Endothelial cell (in vitro differentiated cells): ENCODE results near the gene MAT1A. TPM values are rescaled to one million over a fixed set of nuclear protein-coding genes. Genes with fewer than 3 reads are reported as not detected.
"Not testable (repeated sequence)": the region's sequence is repeated elsewhere in the genome, so short reads cannot be mapped to it uniquely, and the experiment has no call there.

Experiments
- DNase-seq: peaks from one replicate; pipeline ENCODE4 v3.0.0; 2021; ENCODE audit warnings: low spot score
- H3K27ac Mint-ChIP-seq: one replicate; pipeline ENCODE4 v1.8.0; 2021; ENCODE audit warnings: mixed read lengths, inconsistent platforms; ENCODE audit not compliant: unreplicated experiment
- H3K27me3 Mint-ChIP-seq: one replicate; pipeline ENCODE4 v1.8.0; 2021; ENCODE audit warnings: mild to moderate bottlenecking, moderate library complexity, mixed read lengths, inconsistent platforms; ENCODE audit not compliant: unreplicated experiment
- H3K36me3 Mint-ChIP-seq: one replicate; pipeline ENCODE4 v1.8.0; 2021; ENCODE audit warnings: mild to moderate bottlenecking, low read depth, mixed read lengths, inconsistent platforms; ENCODE audit not compliant: unreplicated experiment
- H3K4me1 Mint-ChIP-seq: one replicate; pipeline ENCODE4 v1.8.0; 2021; ENCODE audit warnings: mild to moderate bottlenecking, mixed read lengths, inconsistent platforms; ENCODE audit not compliant: unreplicated experiment
- H3K4me3 Mint-ChIP-seq: one replicate; pipeline ENCODE4 v1.8.0; 2021; ENCODE audit warnings: mild to moderate bottlenecking, mixed read lengths, inconsistent platforms; ENCODE audit not compliant: unreplicated experiment
- H3K9me3 Mint-ChIP-seq: one replicate; pipeline ENCODE4 v1.8.0; 2021; ENCODE audit warnings: mixed read lengths, inconsistent platforms; ENCODE audit not compliant: unreplicated experiment
- total RNA-seq: library from RNA; stranded (reverse); fragmentation: NEBNext Ultra II Directional; extraction: Animal tissue kit (Norgen Biotek cat#: 25700); gene quantifications from one replicate; pipeline ENCODE4 v1.2.1, GENCODE V29; 2021; ENCODE audit not compliant: unreplicated experiment
- TF ChIP-seq, protein P1 (sequence below): fragments of 200-600 bp; sonication (generic); IDR thresholded peaks from one replicate; pipeline ENCODE4 v1.5.0; 2021; ENCODE audit warnings: antibody characterized with exemption; ENCODE audit not compliant: unreplicated experiment

Gene MAT1A
- total RNA-seq, 1 donor from 2014 or later, result 0.64 TPM

GRCh38 chr10:80319318-80319717 lies 29.9 kb upstream of the MAT1A start:
- TF ChIP-seq, protein P1, sequence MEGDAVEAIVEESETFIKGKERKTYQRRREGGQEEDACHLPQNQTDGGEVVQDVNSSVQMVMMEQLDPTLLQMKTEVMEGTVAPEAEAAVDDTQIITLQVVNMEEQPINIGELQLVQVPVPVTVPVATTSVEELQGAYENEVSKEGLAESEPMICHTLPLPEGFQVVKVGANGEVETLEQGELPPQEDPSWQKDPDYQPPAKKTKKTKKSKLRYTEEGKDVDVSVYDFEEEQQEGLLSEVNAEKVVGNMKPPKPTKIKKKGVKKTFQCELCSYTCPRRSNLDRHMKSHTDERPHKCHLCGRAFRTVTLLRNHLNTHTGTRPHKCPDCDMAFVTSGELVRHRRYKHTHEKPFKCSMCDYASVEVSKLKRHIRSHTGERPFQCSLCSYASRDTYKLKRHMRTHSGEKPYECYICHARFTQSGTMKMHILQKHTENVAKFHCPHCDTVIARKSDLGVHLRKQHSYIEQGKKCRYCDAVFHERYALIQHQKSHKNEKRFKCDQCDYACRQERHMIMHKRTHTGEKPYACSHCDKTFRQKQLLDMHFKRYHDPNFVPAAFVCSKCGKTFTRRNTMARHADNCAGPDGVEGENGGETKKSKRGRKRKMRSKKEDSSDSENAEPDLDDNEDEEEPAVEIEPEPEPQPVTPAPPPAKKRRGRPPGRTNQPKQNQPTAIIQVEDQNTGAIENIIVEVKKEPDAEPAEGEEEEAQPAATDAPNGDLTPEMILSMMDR, result no peak
- Mint-ChIP-seq H3K27ac (no peak overlapping the region), H3K27me3 (peaks cover 4% of the 10 kb centered on the region), H3K4me1 (peaks cover 3% of the 10 kb centered on the region), H3K36me3 (no peaks in the 10 kb centered on the region), H3K4me3 (no peak overlapping the region), H3K9me3 (no peaks in the 10 kb centered on the region)
- DNase-seq, result no peak

- no peaks in the 10 kb centered on the region for H3K36me3 Mint-ChIP-seq
- H3K27ac Mint-ChIP-seq, result no peak overlapping the region
- H3K4me3 Mint-ChIP-seq, result no peak overlapping the region
- H3K4me1 Mint-ChIP-seq, result peaks cover 3% of the 10 kb centered on the region
- TF ChIP-seq, protein P1, result no peak
- no peaks in the 10 kb centered on the region for H3K9me3 Mint-ChIP-seq
- peaks cover 4% of the 10 kb centered on the region for H3K27me3 Mint-ChIP-seq
- DNase-seq, result no peak
Observed at GRCh38 chr10:80318742-80319141, 29.3 kb upstream of the MAT1A start.

DNA sequence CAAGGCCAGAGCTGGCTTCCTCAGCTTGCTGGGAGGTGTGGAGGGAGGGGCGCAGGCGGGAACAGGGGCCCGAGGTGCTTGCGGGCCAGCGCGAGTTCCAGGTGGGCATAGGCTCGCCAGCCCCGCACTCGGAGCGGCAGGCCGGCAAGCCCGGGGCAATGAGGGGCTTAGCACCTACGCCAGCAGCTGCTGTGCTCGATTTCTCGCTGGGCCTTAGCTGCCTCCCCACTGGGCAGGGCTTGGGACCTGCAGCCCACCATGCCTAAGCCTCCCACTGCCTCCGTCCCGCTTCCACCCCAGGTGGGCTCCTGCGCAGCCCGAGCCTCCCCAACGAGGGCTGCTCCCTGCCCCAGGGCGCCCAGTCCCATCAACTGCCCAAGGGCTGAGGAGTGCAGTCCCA lies 25.9 kb upstream of the MAT1A start:
- Mint-ChIP-seq H3K27me3 (peaks cover 4% of the 10 kb centered on the region), H3K9me3 (no peaks in the 10 kb centered on the region), H3K36me3 (no peaks in the 10 kb centered on the region), H3K4me3 (no peak overlapping the region), H3K27ac (no peak overlapping the region), H3K4me1 (peaks cover 3% of the 10 kb centered on the region)
- DNase-seq, result no peak
- TF ChIP-seq, protein P1, result no peak

GRCh38 chr10:80313523-80313922 lies 24.1 kb upstream of the MAT1A start:
- no peak for DNase-seq
- Mint-ChIP-seq H3K27ac (no peak overlapping the region), H3K36me3 (no peaks in the 10 kb centered on the region), H3K4me1 (peaks cover 3% of the 10 kb centered on the region), H3K27me3 (peaks cover 4% of the 10 kb centered on the region), H3K4me3 (no peak overlapping the region), H3K9me3 (no peaks in the 10 kb centered on the region)
- TF ChIP-seq, protein P1, result no peak

GRCh38 chr10:80305989-80306388 lies 16.5 kb upstream of the MAT1A start:
- not testable (repeated sequence) for DNase-seq

GRCh38 chr10:80296942-80297341 lies 7.5 kb upstream of the MAT1A start:
- DNase-seq, result no peak
- Mint-ChIP-seq H3K4me3 (no peak overlapping the region), H3K27me3 (no peaks in the 10 kb centered on the region), H3K4me1 (no peaks in the 10 kb centered on the region), H3K9me3 (no peaks in the 10 kb centered on the region), H3K27ac (no peak overlapping the region), H3K36me3 (no peaks in the 10 kb centered on the region)
- TF ChIP-seq, protein P1, result no peak

More at GRCh38 chr10:80305989-80306388, 16.5 kb upstream of the MAT1A start:
- not testable (repeated sequence) for H3K27me3 Mint-ChIP-seq, H3K36me3 Mint-ChIP-seq, H3K9me3 Mint-ChIP-seq, H3K4me3 Mint-ChIP-seq, H3K27ac Mint-ChIP-seq, H3K4me1 Mint-ChIP-seq
